Left ventricle myocardium inferior (tissue), 1 donor: Measurements from ENCODE around the gene CABLES1. TPM values are rescaled to one million over a fixed set of nuclear protein-coding genes. Genes with fewer than 3 reads are reported as not detected.

ENCODE experiments used
- DNase-seq: peaks from one replicate; pipeline ENCODE4 v3.0.0-alpha.2; 2020
- H3K27ac ChIP-seq: fragments of 200-600 bp; replicated peaks from 2 replicates; pipeline ENCODE4 v1.8.0; 2021
- H3K27me3 ChIP-seq: fragments of 200-600 bp; 2 replicates; pipeline ENCODE4 v1.8.0; 2021; ENCODE audit warnings: low read depth
- H3K36me3 ChIP-seq: fragments of 200-600 bp; 2 replicates; pipeline ENCODE4 v1.8.0; 2021
- H3K4me1 ChIP-seq: fragments of 200-600 bp; 2 replicates; pipeline ENCODE4 v1.8.0; 2021
- H3K4me3 ChIP-seq: fragments of 200-600 bp; 2 replicates; pipeline ENCODE4 v1.8.0; 2021; ENCODE audit warnings: mild to moderate bottlenecking, moderate library complexity
- H3K9me3 ChIP-seq: fragments of 200-600 bp; replicated peaks from 2 replicates; pipeline ENCODE4 v1.8.0; 2021
- intact Hi-C: fragments of 100-400 bp; cut with micrococcal nuclease; formaldehyde crosslinking; loops from one replicate; pipeline ENCODE4 v1.11.0; 2022
- total RNA-seq: library from RNA; stranded (reverse); fragmentation: NEBNext Ultra II Directional; extraction: Animal tissue kit (Norgen Biotek cat#: 25700); gene quantifications from one replicate; pipeline ENCODE4 v1.2.1, GENCODE V29; 2021
- TF ChIP-seq, protein P1 (sequence below): fragments of 200-600 bp; IDR thresholded peaks from 2 replicates; pipeline ENCODE4 v1.8.0; 2021; ENCODE audit warnings: antibody characterized with exemption, mild to moderate bottlenecking, borderline replicate concordance
- donor health status: DM: no; HTN: yes; CAD: no; lungs with severe emphysema.

The CABLES1 gene
- total RNA-seq, 1 donor from 2014 or later, result 2.7 TPM

- Histone ChIP-seq H3K9me3 (peaks cover 6% of the 10 kb centered on the region), H3K4me1 (no peaks in the 10 kb centered on the region), H3K4me3 (no peak overlapping the region), H3K36me3 (peaks cover 4% of the 10 kb centered on the region), H3K27ac (no peak overlapping the region), H3K27me3 (no peaks in the 10 kb centered on the region)
- intact Hi-C loops, result no loop called here
- peak; percentile 28 for DNase-seq
- TF ChIP-seq, protein P1, sequence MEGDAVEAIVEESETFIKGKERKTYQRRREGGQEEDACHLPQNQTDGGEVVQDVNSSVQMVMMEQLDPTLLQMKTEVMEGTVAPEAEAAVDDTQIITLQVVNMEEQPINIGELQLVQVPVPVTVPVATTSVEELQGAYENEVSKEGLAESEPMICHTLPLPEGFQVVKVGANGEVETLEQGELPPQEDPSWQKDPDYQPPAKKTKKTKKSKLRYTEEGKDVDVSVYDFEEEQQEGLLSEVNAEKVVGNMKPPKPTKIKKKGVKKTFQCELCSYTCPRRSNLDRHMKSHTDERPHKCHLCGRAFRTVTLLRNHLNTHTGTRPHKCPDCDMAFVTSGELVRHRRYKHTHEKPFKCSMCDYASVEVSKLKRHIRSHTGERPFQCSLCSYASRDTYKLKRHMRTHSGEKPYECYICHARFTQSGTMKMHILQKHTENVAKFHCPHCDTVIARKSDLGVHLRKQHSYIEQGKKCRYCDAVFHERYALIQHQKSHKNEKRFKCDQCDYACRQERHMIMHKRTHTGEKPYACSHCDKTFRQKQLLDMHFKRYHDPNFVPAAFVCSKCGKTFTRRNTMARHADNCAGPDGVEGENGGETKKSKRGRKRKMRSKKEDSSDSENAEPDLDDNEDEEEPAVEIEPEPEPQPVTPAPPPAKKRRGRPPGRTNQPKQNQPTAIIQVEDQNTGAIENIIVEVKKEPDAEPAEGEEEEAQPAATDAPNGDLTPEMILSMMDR, result no peak
These were observed 115.8 kb downstream of the CABLES1 start for GRCh38 chr18:23250893-23251656.

DNA sequence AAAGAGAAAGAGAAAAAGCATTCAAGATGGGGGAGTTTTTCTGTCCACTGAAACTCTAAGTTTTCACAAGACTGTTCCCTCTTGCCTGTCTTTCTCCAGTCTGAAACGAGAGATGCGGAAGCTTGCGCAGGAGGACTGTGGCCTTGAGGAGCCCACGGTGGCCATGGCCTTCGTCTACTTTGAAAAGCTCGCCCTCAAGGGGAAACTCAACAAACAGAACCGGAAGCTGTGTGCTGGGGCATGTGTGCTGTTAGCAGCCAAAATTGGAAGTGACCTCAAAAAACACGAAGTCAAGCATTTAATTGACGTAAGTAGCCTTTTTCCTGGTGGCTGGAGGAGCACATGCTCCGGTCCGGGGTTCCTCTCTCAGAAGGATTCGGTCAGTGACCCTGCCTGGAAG, 118.3 kb downstream of the CABLES1 start:
- no peak overlapping the region for H3K4me3 ChIP-seq
- H3K27ac ChIP-seq, result no peak overlapping the region
- no peaks in the 10 kb centered on the region for H3K27me3 ChIP-seq
- peaks cover 7% of the 10 kb centered on the region for H3K4me1 ChIP-seq
- H3K9me3 ChIP-seq, result peaks cover 6% of the 10 kb centered on the region
- intact Hi-C loops, result no loop called here
- TF ChIP-seq, protein P1, result no peak
- peaks cover 4% of the 10 kb centered on the region for H3K36me3 ChIP-seq
- no peak for DNase-seq

GRCh38 chr18:23257137-23257536, 121.9 kb downstream of the CABLES1 start:
- H3K4me3 ChIP-seq, result no peak overlapping the region
- H3K27me3 ChIP-seq, result no peaks in the 10 kb centered on the region
- no peaks in the 10 kb centered on the region for H3K9me3 ChIP-seq
- H3K4me1 ChIP-seq, result peaks cover 29% of the 10 kb centered on the region
- no peak overlapping the region for H3K27ac ChIP-seq
- DNase-seq, result no peak
- intact Hi-C loops, result no loop called here
- H3K36me3 ChIP-seq, result peaks cover 4% of the 10 kb centered on the region
- TF ChIP-seq, protein P1, result no peak

DNA sequence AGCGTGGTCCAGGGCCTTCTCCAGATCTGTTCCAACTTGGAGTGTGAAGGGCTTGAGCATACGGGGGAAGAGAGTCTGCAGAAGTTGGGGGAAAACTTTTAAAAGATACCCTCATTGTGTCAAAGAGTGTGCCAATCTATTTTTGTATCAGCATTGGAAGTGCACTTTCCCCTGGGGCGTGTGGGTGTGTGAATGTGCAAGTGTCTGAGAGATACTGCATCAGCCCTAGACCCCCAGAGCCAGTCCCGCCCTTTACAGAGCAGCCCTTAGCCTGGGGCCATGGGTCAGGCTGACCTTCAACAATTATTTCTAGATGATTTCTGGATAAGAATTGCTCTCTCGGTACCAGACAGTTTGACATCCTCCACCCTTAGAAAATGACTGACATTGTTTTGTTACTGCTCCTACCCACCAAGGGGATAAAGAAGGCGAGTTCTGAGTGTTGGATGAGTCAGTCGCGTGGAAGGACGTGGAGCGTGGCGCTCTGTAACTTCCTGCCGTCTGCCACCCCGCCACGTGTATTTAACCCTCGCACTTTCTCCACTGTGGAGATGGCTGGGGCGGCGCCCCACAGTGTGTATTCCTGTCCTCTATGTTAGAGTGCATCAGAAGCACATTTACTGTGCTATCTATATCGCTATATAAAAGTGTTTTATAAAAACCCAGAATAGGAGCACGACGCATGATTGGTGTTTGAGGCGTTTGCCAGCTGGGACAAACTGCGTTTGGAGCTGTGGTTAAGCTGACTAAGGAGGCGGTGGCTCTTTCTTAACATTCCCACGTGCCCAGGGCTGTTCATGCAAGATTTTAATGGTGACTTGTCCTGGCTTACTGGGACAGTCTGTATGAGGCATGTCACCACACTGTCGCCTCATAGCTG, 122.6 kb downstream of the CABLES1 start:
- DNase-seq, result no peak
- Histone ChIP-seq H3K36me3 (peaks cover 2% of the 10 kb centered on the region), H3K27ac (no peak overlapping the region), H3K4me1 (peaks cover 29% of the 10 kb centered on the region), H3K9me3 (no peaks in the 10 kb centered on the region), H3K27me3 (no peaks in the 10 kb centered on the region), H3K4me3 (no peak overlapping the region)
- intact Hi-C loops, result no loop called here
- TF ChIP-seq, protein P1, result no peak

GRCh38 chr18:23258566-23259469, 123.5 kb downstream of the CABLES1 start:
- peak overlapping the region; percentile 61 for H3K27ac ChIP-seq
- H3K36me3 ChIP-seq, result no peaks in the 10 kb centered on the region
- H3K27me3 ChIP-seq, result no peaks in the 10 kb centered on the region
- H3K9me3 ChIP-seq, result no peaks in the 10 kb centered on the region
- intact Hi-C loops, result no loop called here
- no peak for DNase-seq
- TF ChIP-seq, protein P1, result no peak
- H3K4me3 ChIP-seq, result no peak overlapping the region
- H3K4me1 ChIP-seq, result peaks cover 29% of the 10 kb centered on the region
